Brain pericyte (primary cell): ENCODE data around the gene U2AF2.

Experiments
- DNase-seq: peaks from one replicate; pipeline ENCODE4 v3.0.0-alpha.2; 2012; ENCODE audit warnings: low read depth, low spot score

Gene U2AF2

GRCh38 chr19:55674841-55675660 lies 20.2 kb downstream of the U2AF2 start, which contains the start of gene EPN1:
TSS of gene EPN1 (plus strand) at chr19:55675226. CDS start at chr19:55678628, 3,402 bp downstream.
- peak; percentile 86 for DNase-seq

GRCh38 chr19:55675661-55676354 lies 21.0 kb downstream of the U2AF2 start:
- no peak for DNase-seq

- no peak for DNase-seq
Observed at GRCh38 chr19:55676383-55676782, 21.5 kb downstream of the U2AF2 start.

- DNase-seq, result no peak
Observed at GRCh38 chr19:55676889-55677505, 22.2 kb downstream of the U2AF2 start.

- DNase-seq, result no peak
Observed at GRCh38 chr19:55677572-55678028, 22.8 kb downstream of the U2AF2 start.

- no peak for DNase-seq
Observed at GRCh38 chr19:55678121-55678671, 23.4 kb downstream of the U2AF2 start.

GRCh38 chr19:55679343-55680257 lies 24.8 kb downstream of the U2AF2 start:
- no peak for DNase-seq

GRCh38 chr19:55680339-55681130 lies 25.7 kb downstream of the U2AF2 start:
- DNase-seq, result no peak

- DNase-seq, result no peak
Observed at GRCh38 chr19:55681131-55682092, 26.6 kb downstream of the U2AF2 start.

- no peak for DNase-seq
Observed at GRCh38 chr19:55683449-55684261, 28.8 kb downstream of the U2AF2 start.

- DNase-seq, result no peak
Observed at GRCh38 chr19:55684946-55685681, 30.3 kb downstream of the U2AF2 start.

GRCh38 chr19:55685776-55686175 lies 30.9 kb downstream of the U2AF2 start:
- DNase-seq, result no peak

- DNase-seq, result no peak
Observed at GRCh38 chr19:55686311-55687050, 31.6 kb downstream of the U2AF2 start.

GRCh38 chr19:55687281-55688201 lies 32.7 kb downstream of the U2AF2 start:
- DNase-seq, result no peak

- DNase-seq, result no peak
Observed at GRCh38 chr19:55688422-55689218, 33.8 kb downstream of the U2AF2 start.
